DMS114 treated with DMSO at 0.1 percent for 48 hours (cell line): Measurements from ENCODE around the gene BGLAP.

Experiments
- DNase-seq: peaks from one replicate; lab custom pipeline; 2025; ENCODE audit not compliant: unreplicated experiment; lab: John Stamatoyannopoulos, UW

The BGLAP gene

DNA sequence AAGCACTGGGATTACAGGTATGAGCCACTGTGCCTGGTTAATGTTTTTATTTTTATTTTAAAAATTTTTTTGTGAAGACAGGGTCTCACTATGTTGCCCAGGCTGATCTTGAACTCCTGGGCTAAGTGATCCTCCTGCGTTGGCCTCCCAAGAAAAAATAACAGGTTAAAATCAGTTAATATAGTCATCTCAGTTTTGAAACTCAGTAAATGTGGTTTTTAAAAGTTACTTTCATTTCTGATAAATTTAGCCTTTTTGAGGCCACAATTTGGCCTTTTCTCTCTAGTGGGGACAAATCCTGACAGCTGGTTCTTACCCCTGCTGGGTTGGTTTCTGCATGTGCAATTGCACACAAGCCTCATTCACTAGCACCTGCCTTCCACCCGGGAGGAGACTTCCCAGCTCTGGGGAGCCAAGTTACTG, 15.9 kb upstream of the BGLAP start:
- DNase-seq, result no peak

- DNase-seq, result no peak
Observed at GRCh38 chr1:156226782-156227181, 15.2 kb upstream of the BGLAP start.

DNA sequence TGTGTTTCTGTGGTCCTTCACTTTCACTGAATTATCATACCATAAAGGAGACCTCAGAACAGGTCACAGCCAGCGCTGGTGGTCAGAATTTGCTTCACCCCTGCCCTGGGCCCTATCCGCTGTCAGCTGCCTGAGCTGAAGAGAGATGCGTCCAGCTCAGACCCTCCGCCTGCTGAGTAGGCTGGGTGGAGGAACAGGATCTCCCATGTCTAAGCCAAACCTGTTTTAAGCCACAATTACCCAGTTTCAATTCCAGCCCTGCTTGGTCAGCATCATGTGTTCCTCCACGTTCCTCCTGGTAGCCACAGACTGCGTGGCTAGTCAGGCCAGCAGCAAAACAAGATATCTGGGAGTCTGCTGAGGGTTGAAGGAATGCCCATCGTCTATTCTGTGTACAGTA, 13.5 kb upstream of the BGLAP start:
- DNase-seq, result no peak

- DNase-seq, result no peak
Observed at GRCh38 chr1:156229809-156230472, 12.0 kb upstream of the BGLAP start.

DNA sequence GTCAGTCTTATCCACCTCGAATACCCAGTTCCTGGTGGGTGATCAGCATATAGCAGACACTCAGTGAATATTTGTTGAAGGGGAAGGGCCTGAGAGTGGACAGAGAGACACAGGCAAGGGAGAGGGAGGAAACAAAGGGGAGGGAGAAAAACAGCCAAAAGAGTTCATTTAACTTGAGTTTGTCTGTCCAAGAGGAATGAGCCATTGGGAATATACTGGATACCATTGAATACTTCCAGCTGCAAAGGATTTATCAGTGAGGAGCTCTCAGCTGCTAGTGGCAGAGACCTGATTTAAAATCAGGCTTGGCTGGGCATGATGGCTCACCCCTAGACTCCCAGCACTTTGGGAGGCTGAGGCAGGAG, 11.5 kb upstream of the BGLAP start:
- DNase-seq, result no peak

GRCh38 chr1:156232201-156232894, 9.6 kb upstream of the BGLAP start:
- DNase-seq, result no peak

DNA sequence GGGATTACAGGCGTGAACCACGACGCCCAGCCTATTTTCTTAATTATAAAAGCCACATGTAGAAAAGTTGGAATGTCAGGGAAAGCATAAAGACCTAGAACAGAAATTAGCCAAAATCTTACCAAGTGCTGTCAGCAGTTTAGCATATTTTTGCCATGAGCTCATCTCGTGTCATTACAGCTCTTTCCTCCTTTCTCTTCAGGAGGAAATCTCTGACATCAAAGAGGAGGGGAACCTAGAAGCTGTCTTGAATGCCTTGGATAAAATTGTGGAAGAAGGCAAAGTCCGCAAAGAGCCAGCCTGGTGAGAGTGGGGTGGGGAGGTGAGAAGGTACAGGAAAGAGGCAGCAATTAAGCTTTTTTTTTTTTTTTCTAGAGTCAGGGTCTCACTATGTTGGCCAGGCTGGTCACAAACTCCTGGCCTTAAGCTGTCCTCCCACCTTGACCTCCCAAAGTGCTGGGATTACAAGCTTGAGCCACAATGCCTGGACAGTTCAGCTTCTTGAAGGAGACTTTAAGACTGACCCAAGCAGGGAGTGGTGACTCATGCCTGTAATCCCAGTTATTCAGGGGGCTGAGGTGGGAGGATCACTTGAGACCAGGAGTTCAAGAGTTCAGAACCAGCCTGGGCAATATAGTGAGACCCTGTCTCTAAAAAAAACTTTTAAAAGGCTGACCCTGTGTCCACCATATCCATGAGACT, 8.4 kb upstream of the BGLAP start:
- DNase-seq, result no peak

GRCh38 chr1:156236164-156236563, 5.8 kb upstream of the BGLAP start:
- DNase-seq, result no peak

DNA sequence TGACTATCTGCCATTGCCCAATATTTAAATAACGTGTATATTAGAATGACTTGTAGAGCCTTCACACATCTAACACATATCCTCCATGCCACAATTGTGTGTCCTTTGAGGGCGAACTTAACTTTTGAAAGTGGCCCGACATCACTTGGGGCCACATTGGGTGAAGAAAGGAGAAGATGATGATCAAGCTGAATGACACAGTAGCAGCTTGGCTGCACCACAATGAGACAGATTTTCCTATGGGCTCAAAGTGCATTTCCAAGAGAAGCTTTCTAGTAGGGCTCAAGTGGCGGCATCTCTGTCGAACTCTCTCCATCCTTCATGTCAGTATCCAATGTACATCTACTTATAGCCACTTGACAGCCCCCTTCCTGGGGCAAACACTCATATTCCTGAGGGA, 3.7 kb upstream of the BGLAP start:
- DNase-seq, result no peak

DNA sequence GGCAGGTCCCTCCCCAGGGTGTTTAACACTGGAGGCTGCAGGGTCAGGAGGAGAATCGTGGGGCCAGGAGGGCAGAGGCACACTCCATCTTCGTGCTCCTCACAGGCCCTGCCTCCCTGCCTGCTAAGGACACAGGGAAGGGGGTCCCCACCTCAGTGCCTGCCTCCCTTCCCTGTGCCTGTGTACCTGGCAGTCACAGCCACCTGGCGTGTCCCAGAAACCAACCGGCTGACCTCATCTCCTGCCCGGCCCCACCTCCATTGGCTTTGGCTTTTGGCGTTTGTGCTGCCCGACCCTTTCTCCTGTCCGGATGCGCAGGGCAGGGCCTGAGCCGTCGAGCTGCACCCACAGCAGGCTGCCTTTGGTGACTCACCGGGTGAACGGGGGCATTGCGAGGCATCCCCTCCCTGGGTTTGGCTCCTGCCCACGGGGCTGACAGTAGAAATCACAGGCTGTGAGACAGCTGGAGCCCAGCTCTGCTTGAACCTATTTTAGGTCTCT, 623 bp upstream of the BGLAP start:
- DNase-seq, result no peak

DNA sequence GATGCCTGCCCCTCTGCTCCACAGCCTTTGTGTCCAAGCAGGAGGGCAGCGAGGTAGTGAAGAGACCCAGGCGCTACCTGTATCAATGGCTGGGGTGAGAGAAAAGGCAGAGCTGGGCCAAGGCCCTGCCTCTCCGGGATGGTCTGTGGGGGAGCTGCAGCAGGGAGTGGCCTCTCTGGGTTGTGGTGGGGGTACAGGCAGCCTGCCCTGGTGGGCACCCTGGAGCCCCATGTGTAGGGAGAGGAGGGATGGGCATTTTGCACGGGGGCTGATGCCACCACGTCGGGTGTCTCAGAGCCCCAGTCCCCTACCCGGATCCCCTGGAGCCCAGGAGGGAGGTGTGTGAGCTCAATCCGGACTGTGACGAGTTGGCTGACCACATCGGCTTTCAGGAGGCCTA, 754 bp downstream of the BGLAP start:
- no peak for DNase-seq

DNA sequence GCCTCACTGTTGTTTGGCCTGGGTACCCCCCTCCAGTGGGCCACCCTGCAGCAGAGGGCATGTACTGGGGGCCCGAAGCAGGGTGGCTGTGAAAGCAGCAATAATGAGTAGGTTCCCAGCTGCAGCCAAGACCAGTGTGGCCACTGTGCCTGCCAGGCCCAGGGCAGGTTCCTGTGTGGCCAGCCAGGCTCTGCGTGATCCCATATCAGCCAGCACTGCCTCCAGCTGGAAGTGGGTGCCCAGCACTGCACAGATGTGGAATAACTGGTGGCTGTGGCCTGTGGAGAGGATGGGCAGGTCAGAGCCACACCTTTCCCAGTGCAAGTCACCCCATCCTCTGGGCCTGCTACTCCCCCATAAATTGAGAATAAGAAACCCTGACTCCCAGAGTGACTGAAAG, 2.1 kb downstream of the BGLAP start:
- no peak for DNase-seq

- no peak for DNase-seq
Observed at GRCh38 chr1:156244712-156245111, 2.7 kb downstream of the BGLAP start.

DNA sequence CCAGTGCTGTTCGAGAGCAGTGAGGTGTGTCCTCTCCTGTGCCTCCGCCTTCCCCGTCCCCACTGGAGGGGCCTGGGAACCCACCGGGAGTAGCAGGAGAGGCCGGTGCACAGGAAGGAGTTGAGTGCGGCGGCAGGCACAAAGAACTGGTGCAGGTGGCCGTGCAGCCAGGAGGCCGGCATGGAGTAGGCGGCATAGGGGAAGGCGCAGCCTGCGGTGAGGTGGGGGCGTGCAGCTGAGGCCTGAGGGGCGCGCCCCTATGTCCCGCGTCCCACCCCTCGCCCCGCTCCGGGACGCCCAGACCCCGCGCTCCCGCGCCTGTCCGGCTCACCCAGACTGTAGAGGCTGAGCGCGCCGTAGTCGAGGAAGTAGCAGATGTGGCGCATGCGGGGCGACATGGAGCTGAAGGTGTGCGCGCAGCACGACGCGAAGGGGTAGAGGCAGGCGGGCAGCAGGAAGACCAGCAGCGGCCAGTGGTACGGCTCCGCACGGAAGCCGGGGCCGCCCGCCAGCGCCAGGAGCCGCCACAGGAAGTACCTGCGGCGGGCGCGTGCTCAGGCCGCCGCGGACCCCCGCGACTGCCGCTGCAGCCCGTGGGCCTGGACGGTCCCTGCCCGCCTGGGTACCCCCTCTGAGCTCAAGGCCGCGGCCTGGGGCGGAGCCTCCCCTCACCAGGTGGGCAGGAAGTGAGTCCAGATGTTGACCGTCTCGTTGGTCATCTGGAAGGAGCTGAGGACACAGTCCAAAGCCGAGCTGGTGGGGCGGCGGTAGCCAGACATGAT, 3.7 kb downstream of the BGLAP start:
- no peak for DNase-seq

DNA sequence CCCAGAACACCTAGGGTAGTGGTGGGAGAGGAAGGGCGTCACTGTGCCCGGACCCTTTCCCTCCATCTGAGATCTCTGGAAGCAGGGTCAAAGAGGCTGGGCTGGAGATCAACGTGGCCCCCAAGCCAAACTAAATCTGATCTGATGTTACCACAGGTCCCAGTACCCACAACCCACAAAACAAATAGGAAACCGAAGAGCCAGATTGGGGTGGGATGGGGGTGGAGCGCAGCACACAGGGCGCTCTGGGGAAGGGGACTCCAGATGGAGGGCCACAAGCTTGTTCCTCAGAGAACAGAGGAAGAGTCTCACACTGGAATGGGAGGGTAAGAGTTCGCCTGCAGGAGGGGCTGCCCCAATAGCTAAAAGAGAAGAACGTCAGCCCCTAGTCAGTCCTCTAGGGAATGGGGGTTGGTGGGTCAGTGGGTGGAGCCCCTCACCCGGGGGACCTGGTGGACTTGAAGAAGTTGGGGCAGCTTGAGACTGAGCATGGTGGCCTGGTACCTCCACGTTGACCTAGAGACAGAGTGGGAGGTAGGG, 4.3 kb downstream of the BGLAP start:
- DNase-seq, result no peak

DNA sequence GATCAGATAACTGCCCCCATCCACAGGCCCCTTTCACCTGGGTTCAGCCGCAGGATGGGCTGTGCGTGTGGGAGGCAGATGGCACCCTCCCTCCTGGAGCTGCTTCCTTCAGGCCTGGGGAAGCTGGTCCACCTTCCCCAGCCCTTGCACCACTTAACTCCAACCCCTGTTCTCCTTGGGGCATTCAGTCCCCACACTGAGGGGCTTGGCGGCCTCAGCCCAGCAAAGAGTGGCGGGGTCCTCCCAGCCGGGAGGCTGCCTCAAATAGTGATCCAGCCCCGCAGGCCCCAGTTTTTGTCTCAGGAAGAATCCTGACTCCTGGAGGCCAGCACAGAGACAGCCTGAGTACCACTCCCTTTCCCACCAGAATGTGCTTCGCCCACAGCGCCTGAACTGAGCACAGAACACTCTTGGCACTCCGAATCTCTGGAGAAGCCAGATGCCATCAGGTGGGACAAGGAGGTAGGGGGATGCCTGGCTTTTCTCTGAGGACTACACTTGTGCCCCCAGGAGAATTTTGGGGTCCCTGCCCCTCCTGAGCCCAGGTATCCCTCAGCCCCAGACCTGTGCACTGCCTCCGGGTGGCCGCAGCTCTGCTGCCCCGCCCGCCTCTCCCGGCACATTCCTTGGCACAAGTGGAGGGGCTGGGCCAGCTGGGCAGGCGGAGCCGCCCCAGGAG, 4.9 kb downstream of the BGLAP start:
- DNase-seq, result no peak

DNA sequence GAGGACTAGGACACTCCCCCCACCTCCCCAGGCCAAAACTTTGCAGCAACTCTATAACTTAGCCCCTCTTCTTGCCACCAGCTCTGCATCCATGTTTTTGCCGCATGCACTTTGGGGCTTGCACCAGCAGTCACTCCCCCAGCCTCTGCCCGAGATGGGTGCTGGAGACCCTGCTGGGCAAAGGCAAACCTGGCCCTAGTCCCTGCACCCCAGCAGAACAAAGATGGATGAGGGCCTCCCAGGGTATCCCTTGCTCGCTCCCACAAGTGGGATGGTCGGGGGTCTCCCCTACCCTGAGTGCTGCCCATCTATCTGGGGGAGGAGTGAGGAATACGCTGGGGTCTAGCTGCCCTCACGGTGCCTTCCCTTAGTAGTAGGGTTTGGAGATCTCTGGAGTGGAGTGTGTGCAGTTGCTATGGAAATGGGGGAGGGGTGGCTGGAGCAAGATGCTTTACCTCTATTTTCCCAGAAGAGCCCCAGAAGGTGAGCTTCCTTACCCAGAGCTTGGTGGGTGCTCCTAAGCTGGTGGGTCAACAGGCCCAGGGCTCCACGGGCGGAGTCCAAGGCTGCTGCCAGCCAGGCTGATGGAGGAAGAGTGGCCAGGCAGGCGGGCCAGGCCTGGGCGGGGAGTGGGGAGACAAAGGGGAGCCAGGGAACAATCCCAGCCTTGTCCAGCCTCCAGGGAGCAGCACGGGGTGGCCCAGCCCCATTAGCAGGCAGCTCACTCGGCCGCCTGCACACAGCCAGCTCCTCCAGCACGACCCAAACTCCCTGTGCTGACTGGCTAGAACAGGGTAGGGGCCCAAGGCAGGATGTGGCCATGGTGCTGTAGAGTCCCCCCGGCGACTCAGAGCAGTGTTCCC, 5.7 kb downstream of the BGLAP start, which contains the start of gene PAQR6:
Gene PAQR6 (minus strand): TSS at position 597 of the 863 bp plus-strand sequence. CDS start 1,325 bp downstream, outside the sequence.
- no peak for DNase-seq

- no peak for DNase-seq
Observed at GRCh38 chr1:156248323-156248683, 6.3 kb downstream of the BGLAP start.

DNA sequence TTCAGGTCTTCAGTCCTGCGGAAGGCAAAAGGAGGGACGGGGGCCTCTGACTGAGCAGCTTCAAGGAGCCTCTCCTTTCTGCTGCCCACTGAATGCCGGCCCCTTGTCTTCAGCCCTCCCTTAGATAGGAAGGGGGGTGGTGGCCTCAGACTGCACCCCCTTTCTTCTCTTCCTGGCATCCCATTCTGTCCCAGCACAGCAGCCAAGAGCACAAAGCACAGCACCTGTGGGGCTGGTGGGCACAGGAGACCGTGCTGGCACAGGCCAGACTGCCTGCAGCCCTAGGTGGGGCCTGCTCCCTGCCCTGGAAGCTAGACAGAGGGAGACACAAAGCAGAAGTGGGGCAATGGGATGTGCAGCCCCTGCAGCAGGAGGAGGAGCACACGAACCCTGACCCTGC, 7.6 kb downstream of the BGLAP start:
- no peak for DNase-seq

DNA sequence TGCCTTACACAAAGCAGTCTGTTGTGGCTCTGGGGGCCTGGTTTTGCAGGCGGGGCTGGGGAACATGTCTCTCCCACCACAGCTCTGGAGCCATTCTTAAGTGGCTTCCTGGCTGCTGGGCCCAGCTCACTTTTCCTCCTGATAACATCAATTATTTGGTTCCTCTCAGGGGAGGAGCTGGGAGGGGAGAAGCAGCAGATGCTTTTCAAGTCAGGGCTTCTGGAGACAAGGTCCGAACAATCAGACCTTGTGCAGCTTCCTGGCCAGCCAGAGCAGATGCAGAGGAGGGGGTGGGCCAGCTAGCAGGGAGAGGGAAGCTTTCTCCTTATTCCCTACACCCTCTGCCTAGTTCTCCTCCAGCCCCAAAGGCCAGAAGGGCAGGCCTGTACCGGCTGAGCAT, 9.5 kb downstream of the BGLAP start:
- DNase-seq, result no peak
